ENCODE measurements around the gene GPRIN3. TPM values are rescaled to one million over a fixed set of nuclear protein-coding genes. Genes with fewer than 3 reads are reported as not detected.

Gene GPRIN3
- total and polyA plus RNA-seq, 2 donors (not counting 3 experiments of a cell fraction or from before 2014, with no cell fraction given): 0.17 to 2.2 TPM

- H3K4me2 ChIP-seq (ENCODE audit: insufficient read depth, low read length): no peak overlapping the region
- H3K27me3 ChIP-seq (ENCODE audit: control insufficient read depth in 2 of 2, insufficient read depth in 2 of 2, low read length in 2 of 2): peaks cover 3 to 5% of the 10 kb centered on the region in 2 experiments
- H3K79me2 ChIP-seq (ENCODE audit: control insufficient read depth, insufficient read depth, low read length): no peaks in the 10 kb centered on the region
- ChIA-PET CTCF (interaction anchor here (1.4 kb wide), 1 partner anchor 9 kb away, joined by 4 read pairs; the partner anchor contains the start of gene GPRIN3), POLR2A (no interaction called here)
- H4K20me1 ChIP-seq (replicated peaks; ENCODE audit: control insufficient read depth, extremely low read depth, insufficient read depth, low read length): no peaks in the 10 kb centered on the region
- no peak overlapping the region for H3K27ac ChIP-seq (ENCODE audit: insufficient read depth, low read depth, low read length)
- dilution Hi-C loops (cut with MboI; ENCODE audit: extremely low pct_ligation_motif_present, low sequenced_read_pairs): no loop called here
- H3K9ac ChIP-seq (replicated peaks; ENCODE audit: extremely low read depth, insufficient read depth, low read length): no peak overlapping the region
- intact Hi-C loops (cut with micrococcal nuclease): no loop called here
- DNase-seq (ENCODE audit: low read depth, low spot score) (no peak), FAIRE-seq (no peak)
- H3K4me3 ChIP-seq (replicated peaks in 1 of 3; ENCODE audit: insufficient read depth in 1 of 3, low read depth in 1 of 3, low read length in 3 of 3): no peak overlapping the region
- TF ChIP-seq JUN (IDR thresholded peaks at IDR 0.05; ENCODE audit: borderline replicate concordance, insufficient read depth, insufficient read length, low read depth): no peak
- no peak for TF ChIP-seq MYC (IDR thresholded peaks at IDR 0.05; ENCODE audit: low read depth, low read length)
- TF ChIP-seq EZH2 (IDR thresholded peaks at IDR 0.05; ENCODE audit: borderline replicate concordance, low read depth, low read length, severe bottlenecking): no peak
- TF ChIP-seq MAX (IDR thresholded peaks at IDR 0.05; ENCODE audit: insufficient read depth, insufficient read length): no peak
- no peak for TF ChIP-seq POLR2A (IDR thresholded peaks at IDR 0.05; ENCODE audit: low read depth, low read length)
- no peak for TF ChIP-seq POLR2AphosphoS5 (IDR thresholded peaks at IDR 0.05; ENCODE audit: insufficient read depth, low read depth, low read length)
- no peak for TF ChIP-seq FOS (IDR thresholded peaks at IDR 0.05; ENCODE audit: borderline replicate concordance, insufficient read depth, low read length)
- TF ChIP-seq CTCF (IDR thresholded peaks at IDR 0.05; ENCODE audit: extremely low read depth in 1 of 2, insufficient read depth in 1 of 2, low read depth in 1 of 2, low read length in 2 of 2): no peak
- no peak for TF ChIP-seq GATA2 (IDR thresholded peaks at IDR 0.05; ENCODE audit: insufficient read depth, insufficient read length, low read depth, low read length)
- H3K4me1 ChIP-seq (ENCODE audit: control insufficient read depth, extremely low read depth, insufficient read depth, low read length): peaks cover 4% of the 10 kb centered on the region
- no TSS peak for BruUV-seq (replicated peaks)
- no peaks in the 10 kb centered on the region for H3K9me3 ChIP-seq (replicated peaks; ENCODE audit: control insufficient read depth, insufficient read depth, low read length)
- no peaks in the 10 kb centered on the region for H3K36me3 ChIP-seq (ENCODE audit: control insufficient read depth in 2 of 2, extremely low read depth in 1 of 2, insufficient read depth in 2 of 2, low read length in 2 of 2)
- H3K9me1 ChIP-seq (replicated peaks; ENCODE audit: control insufficient read depth, extremely low read depth, insufficient read depth, low read length): no peaks in the 10 kb centered on the region
- H2AFZ ChIP-seq (ENCODE audit: low read depth, low read length): no peak overlapping the region
Measured at GRCh38 chr4:89299153-89299791, 8.3 kb downstream of the GPRIN3 start.
